A549 (cell line): Measurements from ENCODE around the gene VPS13D.

Source experiments
- EP300 ChIP-seq, 2 experiments: fragments of >200 bp; sonication (Bioruptor Twin); formaldehyde crosslinking; IDR thresholded peaks; 2 replicates in 1 of 2; 3 replicates in 1 of 2; pipeline ENCODE4 v1.6.1; 2016 to 2017
- MAZ ChIP-seq: fragments of 150-350 bp; IDR thresholded peaks from 2 replicates; pipeline ENCODE4 v1.6.1; 2014; ENCODE audit warnings: antibody characterized with exemption, low read depth, low read length, borderline replicate concordance
- NFE2L2 ChIP-seq: fragments of 150-350 bp; conservative IDR thresholded peaks from 2 replicates; pipeline ENCODE4 v1.6.1; 2014; ENCODE audit warnings: low read length
- POLR2A ChIP-seq: IDR thresholded peaks from 2 replicates; pipeline ENCODE4 v1.6.1; 2012; ENCODE audit warnings: mild to moderate bottlenecking, low read length
- RAD21 ChIP-seq, 2 experiments: fragments of >200 bp in 1 of 2; sonication (Bioruptor Twin) in 1 of 2; formaldehyde crosslinking in 1 of 2; IDR thresholded peaks in 1 of 2; conservative IDR thresholded peaks in 1 of 2; 2 replicates in 1 of 2; 3 replicates in 1 of 2; pipeline ENCODE4 v1.6.1; 2012 to 2018; ENCODE audit warnings: inconsistent platforms in 1 of 2
- SMC3 ChIP-seq: fragments of >200 bp; sonication (Bioruptor Twin); formaldehyde crosslinking; IDR thresholded peaks from 3 replicates; pipeline ENCODE4 v1.6.1; 2018; ENCODE audit warnings: inconsistent platforms
- TF ChIP-seq, protein P1 (sequence below): fragments of >200 bp; sonication (Bioruptor Twin); formaldehyde crosslinking; IDR thresholded peaks from 3 replicates; pipeline ENCODE4 v1.5.1; 2016
- TF ChIP-seq, protein P2 (sequence below): IDR thresholded peaks from 2 replicates; pipeline ENCODE4 v1.6.1; 2012

DNA sequence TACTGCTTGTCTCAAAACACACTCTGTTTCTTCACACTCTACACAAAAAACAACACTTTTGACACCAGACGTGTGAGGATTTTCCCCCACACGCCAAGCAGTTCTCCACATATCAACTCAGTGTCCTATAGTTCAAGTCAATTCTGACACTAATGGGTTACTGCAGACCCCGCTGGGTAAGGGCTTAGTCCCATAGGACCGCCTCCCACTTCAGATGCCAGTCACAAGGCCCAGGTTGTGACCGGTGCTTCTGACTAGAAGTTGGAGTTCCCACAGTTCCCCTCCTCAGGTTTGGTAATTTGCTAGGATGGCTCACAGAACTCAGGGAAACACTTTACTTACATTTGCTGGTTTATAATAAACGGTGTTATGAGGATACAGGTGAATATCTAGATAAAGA, 19.9 kb downstream of the VPS13D start:
- TF ChIP-seq RAD21 (conservative IDR thresholded peaks at IDR 0.05 in 1 of 2, IDR thresholded peaks at IDR 0.05 in 1 of 2) (no peak), SMC3 (no peak), NFE2L2 (no peak), MAZ (no peak), EP300 (IDR thresholded peaks at IDR 0.05) (no peak), POLR2A (no peak)
- TF ChIP-seq, protein P1, sequence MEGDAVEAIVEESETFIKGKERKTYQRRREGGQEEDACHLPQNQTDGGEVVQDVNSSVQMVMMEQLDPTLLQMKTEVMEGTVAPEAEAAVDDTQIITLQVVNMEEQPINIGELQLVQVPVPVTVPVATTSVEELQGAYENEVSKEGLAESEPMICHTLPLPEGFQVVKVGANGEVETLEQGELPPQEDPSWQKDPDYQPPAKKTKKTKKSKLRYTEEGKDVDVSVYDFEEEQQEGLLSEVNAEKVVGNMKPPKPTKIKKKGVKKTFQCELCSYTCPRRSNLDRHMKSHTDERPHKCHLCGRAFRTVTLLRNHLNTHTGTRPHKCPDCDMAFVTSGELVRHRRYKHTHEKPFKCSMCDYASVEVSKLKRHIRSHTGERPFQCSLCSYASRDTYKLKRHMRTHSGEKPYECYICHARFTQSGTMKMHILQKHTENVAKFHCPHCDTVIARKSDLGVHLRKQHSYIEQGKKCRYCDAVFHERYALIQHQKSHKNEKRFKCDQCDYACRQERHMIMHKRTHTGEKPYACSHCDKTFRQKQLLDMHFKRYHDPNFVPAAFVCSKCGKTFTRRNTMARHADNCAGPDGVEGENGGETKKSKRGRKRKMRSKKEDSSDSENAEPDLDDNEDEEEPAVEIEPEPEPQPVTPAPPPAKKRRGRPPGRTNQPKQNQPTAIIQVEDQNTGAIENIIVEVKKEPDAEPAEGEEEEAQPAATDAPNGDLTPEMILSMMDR, result no peak
- TF ChIP-seq, protein P2, sequence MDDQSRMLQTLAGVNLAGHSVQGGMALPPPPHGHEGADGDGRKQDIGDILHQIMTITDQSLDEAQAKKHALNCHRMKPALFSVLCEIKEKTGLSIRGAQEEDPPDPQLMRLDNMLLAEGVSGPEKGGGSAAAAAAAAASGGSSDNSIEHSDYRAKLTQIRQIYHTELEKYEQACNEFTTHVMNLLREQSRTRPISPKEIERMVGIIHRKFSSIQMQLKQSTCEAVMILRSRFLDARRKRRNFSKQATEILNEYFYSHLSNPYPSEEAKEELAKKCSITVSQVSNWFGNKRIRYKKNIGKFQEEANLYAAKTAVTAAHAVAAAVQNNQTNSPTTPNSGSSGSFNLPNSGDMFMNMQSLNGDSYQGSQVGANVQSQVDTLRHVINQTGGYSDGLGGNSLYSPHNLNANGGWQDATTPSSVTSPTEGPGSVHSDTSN, result no peak
